ENCODE results near the gene KCNN3.

DNA sequence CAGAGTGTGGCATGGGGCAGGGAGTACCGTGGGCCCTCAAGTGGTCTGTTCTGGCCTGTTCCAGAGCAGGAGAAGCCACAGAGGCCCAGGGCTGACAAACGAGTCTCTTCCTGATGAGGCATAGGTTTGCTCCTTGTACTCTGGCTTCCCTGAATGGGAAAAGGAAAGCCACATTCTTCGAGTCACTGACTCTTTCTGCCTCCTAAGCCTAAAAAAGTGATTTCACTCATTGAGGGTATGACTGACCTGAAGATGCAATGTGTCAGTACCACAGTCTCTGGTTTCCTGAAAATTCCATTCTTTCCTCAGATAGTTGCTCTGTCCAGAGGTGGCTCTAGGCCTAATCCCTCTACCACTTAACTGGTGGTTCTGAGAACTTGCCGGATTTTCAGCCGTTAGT lies 92.3 kb downstream of the KCNN3 start:
- TF ChIP-seq, protein P1, sequence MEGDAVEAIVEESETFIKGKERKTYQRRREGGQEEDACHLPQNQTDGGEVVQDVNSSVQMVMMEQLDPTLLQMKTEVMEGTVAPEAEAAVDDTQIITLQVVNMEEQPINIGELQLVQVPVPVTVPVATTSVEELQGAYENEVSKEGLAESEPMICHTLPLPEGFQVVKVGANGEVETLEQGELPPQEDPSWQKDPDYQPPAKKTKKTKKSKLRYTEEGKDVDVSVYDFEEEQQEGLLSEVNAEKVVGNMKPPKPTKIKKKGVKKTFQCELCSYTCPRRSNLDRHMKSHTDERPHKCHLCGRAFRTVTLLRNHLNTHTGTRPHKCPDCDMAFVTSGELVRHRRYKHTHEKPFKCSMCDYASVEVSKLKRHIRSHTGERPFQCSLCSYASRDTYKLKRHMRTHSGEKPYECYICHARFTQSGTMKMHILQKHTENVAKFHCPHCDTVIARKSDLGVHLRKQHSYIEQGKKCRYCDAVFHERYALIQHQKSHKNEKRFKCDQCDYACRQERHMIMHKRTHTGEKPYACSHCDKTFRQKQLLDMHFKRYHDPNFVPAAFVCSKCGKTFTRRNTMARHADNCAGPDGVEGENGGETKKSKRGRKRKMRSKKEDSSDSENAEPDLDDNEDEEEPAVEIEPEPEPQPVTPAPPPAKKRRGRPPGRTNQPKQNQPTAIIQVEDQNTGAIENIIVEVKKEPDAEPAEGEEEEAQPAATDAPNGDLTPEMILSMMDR (conservative IDR thresholded peaks at IDR 0.05; ENCODE audit: low read depth, low read length): no peak
- TF ChIP-seq EZH2 (IDR thresholded peaks at IDR 0.05; ENCODE audit: borderline replicate concordance, low read depth, low read length, poor library complexity, severe bottlenecking): no peak
